H1 (cell line): Measurements from ENCODE around the gene IL21R. TPM values are rescaled to one million over a fixed set of nuclear protein-coding genes. Genes with fewer than 3 reads are reported as not detected.

ENCODE experiments used
- CTCF ChIA-PET: fragments of 300-600 bp; sonication (Branson Sonifier 250); formaldehyde crosslinking; loops from one replicate; lab custom pipeline; 2021; ENCODE audit not compliant: partially characterized antibody; lab: Charles Lee
- POLR2A ChIA-PET: fragments of 300-600 bp; sonication (Branson Sonifier 250); formaldehyde crosslinking; loops from one replicate; lab custom pipeline; 2021; ENCODE audit warnings: inconsistent platforms; ENCODE audit not compliant: partially characterized antibody; lab: Charles Lee
- DNase-seq, 2 experiments: peaks; one replicate each; pipeline versions ENCODE4 v3.0.0 to v3.0.0-alpha.2; 2010 to 2022; ENCODE audit warnings: low spot score in 2 of 2, low read depth in 1 of 2, mixed read lengths in 1 of 2
- FAIRE-seq: peaks from 2 replicates; lab custom pipeline; 2011; peaks lifted over from hg19 to GRCh38; lab: Jason Lieb, UNC
- H2AFZ ChIP-seq: 2 replicates; pipeline ENCODE4 v1.8.1; 2012; ENCODE audit warnings: low read length, inconsistent platforms
- H2AK5ac ChIP-seq: 2 replicates; pipeline ENCODE4 v1.6.1; 2013; ENCODE audit warnings: low read depth, low read length
- H2BK120ac ChIP-seq: replicated peaks from 2 replicates; pipeline ENCODE3; 2013; ENCODE audit warnings: low read depth, low read length, inconsistent platforms
- H2BK12ac ChIP-seq: 2 replicates; pipeline ENCODE4 v1.6.1; 2013; ENCODE audit warnings: low read depth, low read length
- H2BK15ac ChIP-seq: 2 replicates; pipeline ENCODE4 v1.6.1; 2013; ENCODE audit warnings: low read length
- H2BK20ac ChIP-seq: 2 replicates; pipeline ENCODE4 v1.6.1; 2013; ENCODE audit warnings: low read length
- H2BK5ac ChIP-seq: 2 replicates; pipeline ENCODE4 v1.6.1; 2013; ENCODE audit warnings: low read depth, low read length
- H3K14ac ChIP-seq: 2 replicates; pipeline ENCODE4 v1.6.1; 2013; ENCODE audit warnings: inconsistent platforms; ENCODE audit not compliant: insufficient read length
- H3K18ac ChIP-seq: 2 replicates; pipeline ENCODE4 v1.6.1; 2013; ENCODE audit warnings: low read length; ENCODE audit errors: extremely low read depth
- H3K23ac ChIP-seq: 2 replicates; pipeline ENCODE4 v1.6.1; 2013; ENCODE audit warnings: inconsistent platforms; ENCODE audit not compliant: insufficient read length
- H3K23me2 ChIP-seq: 2 replicates; pipeline ENCODE4 v1.6.1; 2013; ENCODE audit warnings: low read depth, low read length
- H3K27ac ChIP-seq: 2 replicates; pipeline ENCODE4 v1.6.1; 2011; ENCODE audit warnings: low read depth, low read length, inconsistent platforms
- H3K27me3 ChIP-seq, 4 experiments: replicated peaks in 1 of 4; 1 replicate in 1 of 4; 2 replicates in 3 of 4; pipeline versions ENCODE4 v1.6.1 to v1.8.1; 2011 to 2013; ENCODE audit warnings: low read length in 3 of 4, mild to moderate bottlenecking in 3 of 4, inconsistent platforms in 2 of 4, mixed read lengths in 2 of 4, moderate library complexity in 1 of 4; ENCODE audit not compliant: control insufficient read depth in 3 of 4, insufficient read depth in 3 of 4; ENCODE audit errors: extremely low read depth in 1 of 4
- H3K36me3 ChIP-seq, 4 experiments: 2 replicates each; pipeline versions ENCODE4 v1.6.1 to v1.8.1; 2011 to 2013; ENCODE audit warnings: mild to moderate bottlenecking in 4 of 4, low read length in 3 of 4, moderate library complexity in 2 of 4, control low read depth in 1 of 4, inconsistent platforms in 1 of 4; ENCODE audit not compliant: insufficient read depth in 4 of 4, control insufficient read depth in 2 of 4
- H3K4ac ChIP-seq: replicated peaks from 2 replicates; pipeline ENCODE3; 2013; ENCODE audit warnings: low read length, low read depth, mixed read lengths, inconsistent platforms; ENCODE audit not compliant: insufficient read length
- H3K4me1 ChIP-seq, 4 experiments: replicated peaks in 1 of 4; 1 replicate in 1 of 4; 2 replicates in 3 of 4; pipeline versions ENCODE4 v1.6.1 to v1.8.1; 2011 to 2013; ENCODE audit warnings: low read length in 3 of 4, inconsistent platforms in 2 of 4, mixed read lengths in 1 of 4; ENCODE audit not compliant: insufficient read depth in 4 of 4, control insufficient read depth in 3 of 4
- H3K4me2 ChIP-seq, 2 experiments: 2 replicates each; pipeline versions ENCODE4 v1.6.1 to v1.8.1; 2011 to 2013; ENCODE audit warnings: low read depth in 2 of 2, low read length in 2 of 2, control low read depth in 1 of 2, inconsistent platforms in 1 of 2, mild to moderate bottlenecking in 1 of 2; ENCODE audit not compliant: insufficient read depth in 1 of 2
- H3K4me3 ChIP-seq, 4 experiments: fragments of 200-600, 300-600 bp in 1 of 4; sonication (generic), shearing (Covaris generic), sonication (Bioruptor Twin) in 1 of 4; 2 replicates each; pipeline versions ENCODE4 v1.5.1 to v1.8.1; 2011 to 2016; ENCODE audit warnings: low read length in 4 of 4, low read depth in 3 of 4, control low read depth in 2 of 4, inconsistent platforms in 2 of 4, mild to moderate bottlenecking in 2 of 4, mixed read lengths in 1 of 4, moderate library complexity in 1 of 4; ENCODE audit not compliant: insufficient read depth in 2 of 4; ENCODE audit errors: extremely low read depth in 1 of 4
- H3K56ac ChIP-seq: replicated peaks from 2 replicates; pipeline ENCODE3; 2013; ENCODE audit warnings: low read depth, mild to moderate bottlenecking, mixed read lengths, low read length, inconsistent platforms; ENCODE audit not compliant: insufficient read length
- H3K79me1 ChIP-seq: 2 replicates; pipeline ENCODE4 v1.6.1; 2013; ENCODE audit warnings: low read depth, low read length, control low read depth
- H3K79me2 ChIP-seq, 2 experiments: 2 replicates each; pipeline versions ENCODE4 v1.6.1 to v1.8.1; 2012 to 2013; ENCODE audit warnings: low read length in 2 of 2, mild to moderate bottlenecking in 2 of 2, inconsistent platforms in 1 of 2; ENCODE audit not compliant: insufficient read depth in 2 of 2, control insufficient read depth in 1 of 2
- H3K9ac ChIP-seq, 4 experiments: replicated peaks in 1 of 4; 1 replicate in 1 of 4; 2 replicates in 3 of 4; pipeline versions ENCODE4 v1.6.1 to v1.8.1; 2011 to 2013; ENCODE audit warnings: low read depth in 3 of 4, low read length in 3 of 4, control low read depth in 2 of 4, mild to moderate bottlenecking in 2 of 4, moderate library complexity in 2 of 4, inconsistent platforms in 1 of 4; ENCODE audit errors: extremely low read depth in 1 of 4
- H3K9me3 ChIP-seq, 2 experiments: 2 replicates each; pipeline versions ENCODE4 v1.6.1 to v1.8.1; 2012 to 2013; ENCODE audit warnings: mild to moderate bottlenecking in 2 of 2, moderate library complexity in 2 of 2, control low read depth in 1 of 2, inconsistent platforms in 1 of 2, low read depth in 1 of 2, low read length in 1 of 2, mixed read lengths in 1 of 2; ENCODE audit not compliant: insufficient read depth in 2 of 2
- H4K20me1 ChIP-seq, 2 experiments: replicated peaks in 1 of 2; 2 replicates each; pipeline versions ENCODE3 to v1.8.1; 2011 to 2013; ENCODE audit warnings: inconsistent platforms in 2 of 2, low read length in 2 of 2, mild to moderate bottlenecking in 1 of 2; ENCODE audit not compliant: insufficient read depth in 2 of 2, control insufficient read depth in 1 of 2
- H4K5ac ChIP-seq: 2 replicates; pipeline ENCODE4 v1.6.1; 2013; ENCODE audit warnings: low read length, low read depth, mixed read lengths, inconsistent platforms; ENCODE audit not compliant: insufficient read length
- H4K8ac ChIP-seq: 2 replicates; pipeline ENCODE4 v1.8.0; 2013; ENCODE audit warnings: mild to moderate bottlenecking, moderate library complexity, low read length, inconsistent platforms; ENCODE audit not compliant: insufficient read depth; ENCODE audit errors: extremely low read depth
- H4K91ac ChIP-seq: replicated peaks from 2 replicates; pipeline ENCODE3; 2013; ENCODE audit warnings: low read length, mixed read lengths, inconsistent platforms; ENCODE audit not compliant: insufficient read length
- BACH1 ChIP-seq: IDR thresholded peaks from 2 replicates; pipeline ENCODE4 v1.6.1; 2012; ENCODE audit warnings: low read length, improper control_type of control experiment
- CBX5 ChIP-seq: fragments of 300-800, 300-1000 bp; sonication (generic); IDR thresholded peaks from 2 replicates; pipeline ENCODE4 v1.7.1; 2016; ENCODE audit warnings: antibody characterized with exemption, low read length, low read depth
- CTCF ChIP-seq, 3 experiments: IDR thresholded peaks; 1 replicate in 2 of 3; 2 replicates in 1 of 3; pipeline versions ENCODE4 v1.5.1 to v1.6.1; 2011; ENCODE audit warnings: low read length in 3 of 3, mild to moderate bottlenecking in 3 of 3, inconsistent platforms in 2 of 3, low read depth in 1 of 3, moderate library complexity in 1 of 3; ENCODE audit not compliant: insufficient read depth in 1 of 3; ENCODE audit errors: control extremely low read depth in 1 of 3
- KDM1A ChIP-seq: fragments of 200-600, 300-600 bp; sonication (generic); IDR thresholded peaks from 2 replicates; pipeline ENCODE4 v1.7.1; 2016; ENCODE audit warnings: mild to moderate bottlenecking, low read length, borderline replicate concordance
- KDM4A ChIP-seq: IDR thresholded peaks from one replicate; pipeline ENCODE4 v1.7.1; 2012; ENCODE audit warnings: low read depth, mild to moderate bottlenecking, moderate library complexity, low read length, inconsistent platforms; ENCODE audit not compliant: severe bottlenecking
- PHF8 ChIP-seq: fragments of 200-600 bp; sonication (generic); conservative IDR thresholded peaks from 2 replicates; pipeline ENCODE4 v1.7.1; 2012; ENCODE audit warnings: low read depth, mild to moderate bottlenecking, inconsistent platforms, low read length, moderate library complexity
- SIRT6 ChIP-seq: IDR thresholded peaks from one replicate; pipeline ENCODE4 v1.7.1; 2012; ENCODE audit warnings: low read length, inconsistent platforms
- USF2 ChIP-seq: IDR thresholded peaks from 2 replicates; pipeline ENCODE4 v1.6.1; 2011; ENCODE audit warnings: low read length, improper control_type of control experiment
- WGBS, 2 experiments: shearing (Covaris generic) in 1 of 2; methylation state at CpG; one replicate each; pipeline versions ENCODE4 v1.1.6 to v1.1.7; 2013 to 2015; ENCODE audit warnings: low lambda C conversion rate in 2 of 2, mixed read lengths in 2 of 2, inconsistent platforms in 1 of 2, low coverage in 1 of 2, missing lambda C conversion rate in 1 of 2; ENCODE audit not compliant: insufficient replicate concordance in 2 of 2, insufficient coverage in 1 of 2, insufficient read length in 1 of 2; ENCODE audit errors: extremely low coverage in 1 of 2, missing lambda C conversion rate in 1 of 2; 5-methylcytosine and 5-hydroxymethylcytosine counted together
- polyA plus RNA-seq, 7 experiments: library from polyadenylated mRNA; depleted of rRNA in 3 of 7; stranded (reverse) in 5 of 7; unstranded in 2 of 7; fragments of >200 nt in 5 of 7; fragments of 200-250 nt in 2 of 7; gene quantifications; 1 replicate in 5 of 7; 2 replicates in 1 of 7; 4 replicates in 1 of 7; pipeline versions ENCODE4 v1.2.1 to v1.2.3, GENCODE V29; 2011 to 2013; ENCODE audit warnings: missing spikeins in 2 of 7, mixed read lengths in 2 of 7
- total RNA-seq: library from RNA; stranded (reverse); fragmentation: NEBNext Ultra II Directional; extraction: Animal tissue kit (Norgen Biotek cat#: 25700); gene quantifications from 2 replicates; pipeline ENCODE4 v1.2.1, GENCODE V29; 2021

The IL21R gene
- total and polyA plus RNA-seq, 2 of the 8 experiments (the other 6 are each of a cell fraction or from before 2014, with no cell fraction given): 0.34 to 0.70 TPM

- Histone ChIP-seq H2BK20ac (no peak overlapping the region), H3K79me2 (no peaks in the 10 kb centered on the region), H3K56ac (no peak overlapping the region), H4K20me1 (peaks cover 0 to 6% of the 10 kb centered on the region in 2 experiments), H3K4me1 (no peaks in the 10 kb centered on the region), H2BK120ac (no peak overlapping the region), H3K4me2 (no peak overlapping the region), H4K5ac (no peak overlapping the region), H3K4me3 (no peak overlapping the region), H3K36me3 (peaks cover 34 to 83% (median 67%) of the 10 kb centered on the region in 4 experiments), H2BK5ac (no peak overlapping the region), H2AK5ac (no peak overlapping the region), H4K8ac (no peak overlapping the region), H3K27ac (no peak overlapping the region; the same call in 1 of the 2 replicates), H2BK12ac (no peak overlapping the region), H2AFZ (no peak overlapping the region), H3K9ac (no peak overlapping the region), H3K18ac (no peak overlapping the region), H3K23ac (no peak overlapping the region), H3K4ac (no peak overlapping the region), H3K9me3 (no peaks in the 10 kb centered on the region), H3K14ac (no peak overlapping the region), H2BK15ac (no peak overlapping the region), H3K79me1 (no peaks in the 10 kb centered on the region), H4K91ac (no peak overlapping the region), H3K27me3 (no peaks in the 10 kb centered on the region), H3K23me2 (no peaks in the 10 kb centered on the region)
- DNase-seq: no peak
- 86% methylated on average over 15 of the region's 15 CpGs; no CpG with 5 or more reads in 1 of the 2 experiments for WGBS, 2 experiments
- ChIA-PET CTCF (interaction anchor here (1.0 kb wide), 1 partner anchor 10 kb away, joined by 3 read pairs; no protein-coding TSS in a partner anchor), POLR2A (interaction anchor here (0.7 to 1.8 kb wide), 2 partner anchors 10 to 78 kb away, joined by 3 to 4 read pairs; partner anchors contain the start of genes GTF3C1 and KATNIP)
- FAIRE-seq: no peak
- TF ChIP-seq SIRT6 (no peak), KDM4A (no peak), BACH1 (no peak), PHF8 (no peak), USF2 (no peak), KDM1A (no peak), CBX5 (no peak), CTCF (IDR thresholded peaks at IDR 0.05; ENCODE audit: control extremely low read depth in 1 of 3, insufficient read depth in 1 of 3, low read depth in 1 of 3, low read length in 3 of 3) (no peak)
Observed at GRCh38 chr16:27472091-27473020, 70.4 kb downstream of the IL21R start.
